ENCODE data around the gene SLC26A11.

SLC26A11 gene

GRCh38 chr17:80220054-80220735, at the start of gene SLC26A11, which contains the start of gene SGSH:
SLC26A11 (plus strand) TSS chr17:80220427; CDS start chr17:80221561, 1,134 bp downstream.
SGSH (minus strand) TSS chr17:80220333; CDS start chr17:80220313, 20 bp downstream.
- peak; percentile 16 to 54 for DNase-seq

GRCh38 chr17:80171681-80172080, 48.5 kb upstream of the SLC26A11 start:
- no peak for DNase-seq

DNA sequence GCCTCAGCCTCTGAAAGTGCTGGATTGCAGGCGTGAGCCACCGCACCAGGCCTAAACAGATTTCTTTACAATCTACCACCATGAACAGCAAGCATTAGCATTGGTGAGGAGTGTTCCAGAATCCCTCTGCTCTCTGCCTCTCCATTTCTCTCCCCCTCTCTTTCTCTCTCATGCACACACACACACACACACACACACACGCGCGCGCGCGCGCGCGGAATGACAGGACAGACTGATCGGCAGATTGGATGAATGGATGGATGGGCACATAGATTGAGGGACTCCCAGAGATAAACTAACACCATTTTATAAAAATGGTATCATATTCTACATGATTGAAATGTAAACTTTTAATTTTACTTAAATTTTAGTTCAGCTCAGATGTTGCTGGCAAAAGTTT, 47.1 kb upstream of the SLC26A11 start:
- no peak for DNase-seq

GRCh38 chr17:80173916-80174315, 46.3 kb upstream of the SLC26A11 start:
- DNase-seq, result no peak

GRCh38 chr17:80176757-80177156, 43.5 kb upstream of the SLC26A11 start:
- DNase-seq, result no peak

GRCh38 chr17:80177986-80178595, 42.1 kb upstream of the SLC26A11 start:
- no peak for DNase-seq

DNA sequence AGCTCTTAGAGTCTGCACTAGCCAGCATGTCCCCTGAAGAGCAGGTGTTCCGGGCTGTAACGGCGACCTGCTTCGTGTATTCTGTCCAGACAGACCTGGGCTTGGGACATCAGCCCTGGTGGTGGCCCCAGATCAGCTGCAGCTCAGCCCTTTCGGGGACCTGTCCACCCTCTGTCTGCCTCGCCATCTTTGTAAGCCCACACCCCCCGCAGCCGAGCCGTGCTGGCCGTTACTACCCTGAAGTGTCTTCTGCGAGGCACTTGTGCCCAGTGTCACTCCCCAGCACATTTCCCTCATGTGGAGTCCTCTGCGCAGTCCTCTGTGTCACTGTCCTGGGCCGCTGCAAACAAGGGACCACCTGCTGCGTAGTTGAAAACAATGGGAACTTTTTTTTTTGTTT, 40.0 kb upstream of the SLC26A11 start:
- DNase-seq, result no peak

- DNase-seq, result no peak
These were observed 38.8 kb upstream of the SLC26A11 start for GRCh38 chr17:80181431-80181830.

- no peak for DNase-seq
These were observed 37.9 kb upstream of the SLC26A11 start for GRCh38 chr17:80182118-80182844.

DNA sequence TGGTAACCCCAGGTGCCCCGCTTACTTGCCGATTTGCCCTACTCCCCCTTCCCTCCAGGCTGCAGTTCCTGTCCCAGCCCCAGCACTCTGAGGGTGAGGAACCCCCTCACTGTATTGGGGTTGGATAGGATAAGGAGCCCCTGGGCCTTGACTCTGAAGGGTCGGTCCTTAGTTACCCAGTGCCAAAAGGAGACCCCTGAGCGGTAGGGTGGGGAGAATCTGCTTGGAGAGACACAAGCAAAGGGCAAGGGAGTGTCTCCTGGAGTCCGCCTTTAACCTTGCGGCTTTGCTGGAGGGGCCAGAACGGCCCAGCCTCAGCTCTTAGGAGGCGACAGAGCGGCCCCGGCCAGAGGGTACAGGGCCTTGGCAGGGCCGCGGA, 37.4 kb upstream of the SLC26A11 start:
- no peak for DNase-seq

- DNase-seq, result no peak
These were observed 36.4 kb upstream of the SLC26A11 start for GRCh38 chr17:80183581-80184422.

GRCh38 chr17:80184423-80184714, 35.9 kb upstream of the SLC26A11 start:
- DNase-seq, result no peak

GRCh38 chr17:80185968-80186367, 34.3 kb upstream of the SLC26A11 start:
- no peak for DNase-seq

GRCh38 chr17:80187090-80187489, 33.1 kb upstream of the SLC26A11 start:
- no peak for DNase-seq

DNA sequence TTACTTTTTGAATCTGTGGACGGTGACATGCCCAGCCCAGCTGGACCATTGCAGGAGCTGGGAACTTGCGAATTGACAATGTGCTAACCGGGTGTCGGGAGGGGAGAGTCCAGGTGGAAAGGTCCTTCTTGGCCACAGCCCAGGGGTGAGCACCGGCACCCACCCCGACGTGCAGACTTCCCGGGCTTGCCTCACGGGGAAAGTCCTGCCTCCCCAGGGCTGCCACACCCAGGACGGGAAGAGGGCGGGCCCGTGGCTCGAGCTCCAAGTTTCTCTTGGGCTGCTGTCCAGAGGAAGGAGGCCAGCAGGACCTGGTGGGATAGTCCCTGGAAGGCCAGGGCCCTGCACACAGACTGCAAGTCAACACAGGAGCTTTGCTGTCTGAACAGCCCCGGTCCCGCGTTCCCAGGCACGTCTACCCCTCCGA, 32.7 kb upstream of the SLC26A11 start:
- no peak for DNase-seq

- DNase-seq, result no peak
These were observed 30.6 kb upstream of the SLC26A11 start for GRCh38 chr17:80189611-80190010.

DNA sequence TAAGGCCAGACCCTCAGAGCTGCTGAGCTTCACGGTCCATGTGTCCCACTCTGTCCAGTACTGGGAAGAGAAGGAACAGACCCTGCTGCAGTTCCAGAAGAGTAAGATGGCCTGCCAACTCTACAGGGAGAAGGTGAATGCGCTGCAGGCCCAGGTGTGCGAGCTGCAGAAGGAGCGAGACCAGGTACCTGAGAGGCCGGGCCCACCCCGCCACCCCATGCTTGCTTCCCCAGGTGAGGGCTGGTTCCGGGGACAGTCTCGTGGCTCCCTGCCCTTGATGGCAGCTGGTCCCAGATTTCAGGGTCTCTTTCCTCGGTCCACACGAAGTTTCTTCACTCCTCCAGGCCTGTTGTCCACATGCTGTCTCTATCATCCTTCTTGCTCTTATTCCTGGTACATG, 29.5 kb upstream of the SLC26A11 start:
- no peak for DNase-seq

DNA sequence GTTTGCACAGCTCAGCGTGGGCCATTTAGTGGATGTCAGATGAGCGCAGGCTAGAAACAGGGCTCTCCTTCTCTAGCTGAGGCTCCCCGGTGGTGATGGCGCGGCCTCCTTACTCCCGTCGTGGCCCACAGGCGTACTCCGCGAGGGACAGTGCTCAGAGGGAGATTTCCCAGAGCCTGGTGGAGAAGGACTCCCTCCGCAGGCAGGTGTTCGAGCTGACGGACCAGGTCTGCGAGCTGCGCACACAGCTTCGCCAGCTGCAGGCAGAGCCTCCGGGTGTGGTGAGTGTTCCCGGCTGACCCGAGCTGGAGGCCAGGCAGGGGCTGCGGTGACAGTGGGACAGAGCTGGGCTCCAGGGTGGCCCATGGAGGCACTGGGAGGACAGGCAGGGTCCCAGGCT, 29.0 kb upstream of the SLC26A11 start:
- no peak for DNase-seq

- no peak for DNase-seq
These were observed 28.2 kb upstream of the SLC26A11 start for GRCh38 chr17:80191865-80192661.

GRCh38 chr17:80195141-80195540, 25.1 kb upstream of the SLC26A11 start:
- no peak for DNase-seq

DNA sequence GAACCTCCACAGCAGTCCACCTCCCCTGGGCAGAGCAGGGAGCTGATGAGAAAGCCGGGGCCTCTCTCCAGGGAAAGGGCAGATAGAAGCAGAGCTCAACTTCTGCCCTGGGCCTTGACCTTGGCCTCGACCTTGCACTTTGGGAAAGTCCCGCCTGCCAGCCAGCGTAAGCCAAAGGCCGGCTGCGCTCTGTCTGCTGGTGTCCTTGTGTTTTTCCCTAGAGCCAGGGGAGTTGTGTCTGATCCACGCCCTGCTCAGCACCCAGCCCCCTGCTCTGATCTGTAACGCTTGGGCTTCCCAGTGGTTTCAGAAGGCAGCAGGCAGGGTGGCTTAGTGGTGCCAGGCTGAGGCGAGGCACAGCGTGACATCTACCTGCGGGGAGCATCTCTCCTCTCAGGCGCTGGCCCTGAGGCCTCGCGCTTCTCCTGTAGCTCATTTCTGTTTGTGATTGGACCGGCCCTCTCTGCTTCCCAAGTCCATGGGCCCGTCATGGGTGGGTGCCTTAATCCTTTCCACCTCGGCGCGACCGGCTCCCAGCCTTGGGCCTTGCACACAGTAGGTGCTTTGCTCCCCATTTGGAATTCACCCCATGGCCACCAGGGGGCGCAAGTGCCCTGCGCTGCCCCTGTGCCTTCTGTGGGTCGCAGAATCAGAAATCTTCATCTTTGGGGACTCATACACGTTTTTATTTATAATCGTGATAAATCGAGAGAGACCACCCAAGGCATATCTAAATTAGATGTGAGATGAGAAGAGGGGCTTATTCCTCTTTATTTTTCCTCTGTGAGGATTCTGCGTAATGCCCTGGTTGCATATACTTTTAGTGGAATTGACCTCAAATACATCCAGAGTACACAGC, 24.3 kb upstream of the SLC26A11 start:
- peak in 1 of 2 experiments; percentile 6 for DNase-seq
